HL-60 (cell line): ENCODE measurements around the gene SHOC2.

Experiments used
- DNase-seq, 2 experiments: peaks; one replicate each; pipeline ENCODE4 v3.0.0-alpha.2; 2010 to 2020; ENCODE audit warnings: low read depth in 1 of 2, low spot score in 1 of 2
- H3K27ac ChIP-seq: fragments of 250-450 bp; sonication (Bioruptor Pico); replicated peaks from 2 replicates; pipeline ENCODE4 v1.5.1; 2020; ENCODE audit warnings: mild to moderate bottlenecking, moderate library complexity
- H3K27me3 ChIP-seq: fragments of 250-450 bp; sonication (Bioruptor Pico); 2 replicates; pipeline ENCODE4 v1.5.1; 2021; ENCODE audit warnings: mild to moderate bottlenecking, moderate library complexity; ENCODE audit not compliant: insufficient read depth, poor library complexity, severe bottlenecking
- H3K4me3 ChIP-seq: replicated peaks from 2 replicates; pipeline ENCODE4 v1.5.1; 2011; ENCODE audit warnings: mild to moderate bottlenecking, control low read depth, low read length; ENCODE audit not compliant: insufficient read depth
- CTCF ChIP-seq: IDR thresholded peaks from one replicate; pipeline ENCODE4 v1.5.1; 2011; ENCODE audit warnings: low read length, control low read depth, inconsistent platforms; ENCODE audit not compliant: insufficient read depth
- GABPA ChIP-seq: IDR thresholded peaks from 2 replicates; pipeline ENCODE4 v1.6.1; 2012; ENCODE audit warnings: low read depth
- POLR2AphosphoS5 ChIP-seq: IDR thresholded peaks from 2 replicates; pipeline ENCODE4 v1.6.1; 2012; ENCODE audit warnings: low read depth
- SPI1 ChIP-seq: IDR thresholded peaks from 2 replicates; pipeline ENCODE4 v1.6.1; 2012; ENCODE audit warnings: low read depth, mild to moderate bottlenecking, borderline replicate concordance
- TF ChIP-seq, protein P1 (sequence below): IDR thresholded peaks from 2 replicates; pipeline ENCODE4 v1.6.1; 2012; ENCODE audit warnings: low read depth; ENCODE audit not compliant: insufficient replicate concordance

SHOC2 gene

GRCh38 chr10:110947061-110947595, 27.7 kb downstream of the SHOC2 start:
- Histone ChIP-seq H3K4me3 (no peak overlapping the region), H3K27me3 (no peaks in the 10 kb centered on the region), H3K27ac (no peak overlapping the region)
- DNase-seq = no peak
- TF ChIP-seq, protein P1, sequence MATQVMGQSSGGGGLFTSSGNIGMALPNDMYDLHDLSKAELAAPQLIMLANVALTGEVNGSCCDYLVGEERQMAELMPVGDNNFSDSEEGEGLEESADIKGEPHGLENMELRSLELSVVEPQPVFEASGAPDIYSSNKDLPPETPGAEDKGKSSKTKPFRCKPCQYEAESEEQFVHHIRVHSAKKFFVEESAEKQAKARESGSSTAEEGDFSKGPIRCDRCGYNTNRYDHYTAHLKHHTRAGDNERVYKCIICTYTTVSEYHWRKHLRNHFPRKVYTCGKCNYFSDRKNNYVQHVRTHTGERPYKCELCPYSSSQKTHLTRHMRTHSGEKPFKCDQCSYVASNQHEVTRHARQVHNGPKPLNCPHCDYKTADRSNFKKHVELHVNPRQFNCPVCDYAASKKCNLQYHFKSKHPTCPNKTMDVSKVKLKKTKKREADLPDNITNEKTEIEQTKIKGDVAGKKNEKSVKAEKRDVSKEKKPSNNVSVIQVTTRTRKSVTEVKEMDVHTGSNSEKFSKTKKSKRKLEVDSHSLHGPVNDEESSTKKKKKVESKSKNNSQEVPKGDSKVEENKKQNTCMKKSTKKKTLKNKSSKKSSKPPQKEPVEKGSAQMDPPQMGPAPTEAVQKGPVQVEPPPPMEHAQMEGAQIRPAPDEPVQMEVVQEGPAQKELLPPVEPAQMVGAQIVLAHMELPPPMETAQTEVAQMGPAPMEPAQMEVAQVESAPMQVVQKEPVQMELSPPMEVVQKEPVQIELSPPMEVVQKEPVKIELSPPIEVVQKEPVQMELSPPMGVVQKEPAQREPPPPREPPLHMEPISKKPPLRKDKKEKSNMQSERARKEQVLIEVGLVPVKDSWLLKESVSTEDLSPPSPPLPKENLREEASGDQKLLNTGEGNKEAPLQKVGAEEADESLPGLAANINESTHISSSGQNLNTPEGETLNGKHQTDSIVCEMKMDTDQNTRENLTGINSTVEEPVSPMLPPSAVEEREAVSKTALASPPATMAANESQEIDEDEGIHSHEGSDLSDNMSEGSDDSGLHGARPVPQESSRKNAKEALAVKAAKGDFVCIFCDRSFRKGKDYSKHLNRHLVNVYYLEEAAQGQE = no peak
- TF ChIP-seq CTCF (no peak), SPI1 (no peak), POLR2AphosphoS5 (no peak), GABPA (no peak)

- Histone ChIP-seq H3K27me3 (no peaks in the 10 kb centered on the region), H3K27ac (no peak overlapping the region), H3K4me3 (no peak overlapping the region)
- no peak for TF ChIP-seq POLR2AphosphoS5
- TF ChIP-seq, protein P1 = no peak
- TF ChIP-seq GABPA = no peak
- TF ChIP-seq SPI1 = no peak
- no peak for TF ChIP-seq CTCF
- no peak for DNase-seq
These were observed 32.0 kb downstream of the SHOC2 start for GRCh38 chr10:110951381-110951780.

DNA sequence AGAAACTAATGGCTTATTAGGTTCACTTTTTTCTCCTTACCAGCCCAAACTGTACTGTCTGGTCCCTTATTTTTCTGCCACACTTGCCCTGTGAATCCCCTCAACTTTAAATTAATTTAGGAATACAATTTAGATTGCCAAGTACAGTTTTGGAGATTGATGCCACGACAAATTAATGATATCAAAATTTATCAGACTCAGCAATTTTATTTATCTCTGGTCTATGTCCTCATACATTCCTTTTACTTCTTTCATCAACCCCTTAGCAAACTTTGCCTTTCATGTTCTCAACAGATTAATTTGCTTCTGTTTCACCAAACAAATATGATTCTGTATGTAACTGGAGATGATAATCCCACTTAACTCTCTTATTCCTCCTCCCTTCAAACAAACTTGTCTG, 38.2 kb downstream of the SHOC2 start:
- Histone ChIP-seq H3K27ac (no peak overlapping the region), H3K4me3 (no peak overlapping the region), H3K27me3 (no peaks in the 10 kb centered on the region)
- DNase-seq = no peak
- TF ChIP-seq, protein P1 = no peak
- TF ChIP-seq SPI1 (no peak), GABPA (no peak), POLR2AphosphoS5 (no peak), CTCF (no peak)
